ENCODE results near the gene MEGF9.

The MEGF9 gene

DNA sequence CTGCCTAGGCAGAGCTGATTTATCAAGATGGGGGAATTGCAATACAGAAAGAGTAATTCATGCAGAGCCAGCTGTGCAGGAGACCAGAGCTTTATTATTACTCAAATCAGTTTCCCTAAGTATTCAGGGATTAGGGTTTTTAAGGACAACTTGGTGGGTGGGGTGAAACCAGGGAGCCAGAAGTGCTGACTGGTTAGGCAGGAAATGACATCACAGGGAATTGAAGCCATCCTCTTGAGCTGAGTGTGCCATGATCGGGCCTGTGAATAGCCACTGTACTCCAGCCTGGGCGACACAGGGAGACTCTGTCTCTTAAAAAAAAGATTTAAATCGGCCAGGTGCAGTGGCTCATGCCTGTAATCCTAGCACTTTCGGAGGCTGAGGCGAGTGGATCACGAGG is 89.0 kb downstream of the MEGF9 start:
- no peak overlapping the region for H3K4me3 Mint-ChIP-seq
- CTCF ChIA-PET: interaction anchor here (1.2 kb wide), 1 partner anchor 130 kb away, joined by 4 read pairs; no protein-coding TSS in a partner anchor
- no peaks in the 10 kb centered on the region for H3K27me3 Mint-ChIP-seq
- H3K4me1 Mint-ChIP-seq: peaks cover 7% of the 10 kb centered on the region
- H3K27ac Mint-ChIP-seq: no peak overlapping the region
- DNase-seq: no peak
- peaks cover 7% of the 10 kb centered on the region for H3K36me3 Mint-ChIP-seq
- no peaks in the 10 kb centered on the region for H3K9me3 Mint-ChIP-seq

DNA sequence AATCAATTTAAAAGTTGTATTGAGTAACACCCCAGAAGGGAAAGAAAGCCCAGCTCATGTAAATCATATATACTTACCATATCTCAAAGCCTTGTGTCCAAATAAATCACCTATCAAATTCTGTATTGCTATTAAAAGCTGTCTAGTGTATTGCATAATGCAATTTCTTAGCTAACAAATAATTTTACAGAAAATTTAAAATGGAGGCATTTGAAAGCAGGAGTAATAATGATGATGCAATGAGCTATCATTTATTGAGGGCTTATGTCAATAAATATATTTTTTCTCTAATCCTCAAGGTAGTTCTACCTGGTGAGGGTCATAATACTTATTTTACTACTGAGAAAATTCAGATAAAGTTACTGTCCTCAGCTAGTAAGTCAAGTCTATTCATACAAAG is 91.5 kb downstream of the MEGF9 start:
- no peak overlapping the region for H3K27ac Mint-ChIP-seq
- H3K4me3 Mint-ChIP-seq: no peak overlapping the region
- no peaks in the 10 kb centered on the region for H3K27me3 Mint-ChIP-seq
- DNase-seq: no peak
- H3K36me3 Mint-ChIP-seq: peaks cover 7% of the 10 kb centered on the region
- CTCF ChIA-PET: interaction anchor here (1.1 to 1.5 kb wide), 2 partner anchors 8 to 130 kb away, joined by 3 to 5 read pairs; no protein-coding TSS in a partner anchor
- no peaks in the 10 kb centered on the region for H3K9me3 Mint-ChIP-seq
- peaks cover 7% of the 10 kb centered on the region for H3K4me1 Mint-ChIP-seq

DNA sequence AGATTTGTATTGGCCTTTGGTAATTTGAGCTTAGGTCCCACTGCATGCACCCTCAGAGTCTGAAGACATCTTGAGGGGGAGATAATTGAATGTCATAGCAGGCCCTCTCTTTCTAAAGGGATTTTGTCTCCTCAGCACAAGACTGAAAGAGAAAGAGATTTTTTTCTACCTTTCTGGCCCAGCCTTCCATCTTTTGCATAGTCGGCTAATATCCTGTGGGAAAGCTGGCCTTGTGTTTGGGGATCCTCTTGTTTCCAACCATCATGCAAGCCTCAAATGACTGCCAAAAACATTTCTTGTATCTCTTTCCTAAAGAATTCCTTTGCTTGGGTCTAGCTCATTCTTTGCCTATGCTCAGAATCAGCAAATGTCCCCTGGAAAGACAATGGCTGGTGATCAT is 92.3 kb downstream of the MEGF9 start:
- H3K27ac Mint-ChIP-seq: no peak overlapping the region
- CTCF ChIA-PET: no interaction called here

DNA sequence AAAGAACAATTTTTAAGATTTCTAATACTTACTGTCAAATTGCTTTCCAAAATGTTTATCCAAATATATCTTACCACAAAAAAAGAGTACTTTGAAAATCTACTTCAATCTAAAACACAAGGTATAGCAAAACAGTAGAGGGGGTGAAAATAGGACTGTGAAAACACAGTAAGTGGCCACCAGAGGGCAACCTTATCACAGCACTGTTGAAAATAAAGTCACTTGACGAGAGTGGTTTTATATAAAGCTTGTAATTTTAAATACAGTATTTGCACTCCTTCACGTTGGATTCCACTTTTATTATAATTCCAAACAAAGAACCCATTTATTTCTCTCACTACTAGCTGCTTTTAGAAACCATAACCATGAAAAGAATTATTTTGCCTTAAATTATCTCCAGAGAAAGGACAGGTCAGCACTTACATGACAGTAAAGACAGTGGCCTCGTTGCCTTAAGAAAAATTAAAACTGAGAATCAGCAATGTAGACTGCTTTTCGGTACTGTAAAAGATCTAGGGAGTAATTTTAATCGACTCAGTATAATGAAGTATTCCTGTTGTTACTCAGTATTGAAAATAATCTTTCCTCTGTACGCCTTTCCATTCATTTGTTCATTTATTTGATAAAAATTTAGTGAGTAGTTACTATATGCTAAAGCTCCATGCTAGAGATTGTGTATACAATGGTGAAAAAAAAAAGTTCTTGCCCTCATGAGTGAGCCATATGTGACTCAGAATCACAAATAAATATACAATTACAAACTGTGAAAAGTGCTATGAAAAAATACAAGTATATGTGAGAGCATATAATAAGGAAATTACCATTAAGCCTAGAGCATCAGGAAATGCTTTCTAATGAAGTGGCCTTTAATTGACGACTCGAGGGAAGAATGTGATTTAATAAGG is 94.3 kb downstream of the MEGF9 start:
- peak; percentile 73 for DNase-seq
- Mint-ChIP-seq H3K4me3 (no peak overlapping the region), H3K9me3 (no peaks in the 10 kb centered on the region)

More for the DNA sequence above, 92.3 kb downstream of the MEGF9 start:
- H3K27me3 Mint-ChIP-seq: no peaks in the 10 kb centered on the region
- no peaks in the 10 kb centered on the region for H3K9me3 Mint-ChIP-seq
- H3K4me1 Mint-ChIP-seq: peaks cover 7% of the 10 kb centered on the region
- H3K36me3 Mint-ChIP-seq: peaks cover 7% of the 10 kb centered on the region
- H3K4me3 Mint-ChIP-seq: no peak overlapping the region
- DNase-seq: no peak

DNA sequence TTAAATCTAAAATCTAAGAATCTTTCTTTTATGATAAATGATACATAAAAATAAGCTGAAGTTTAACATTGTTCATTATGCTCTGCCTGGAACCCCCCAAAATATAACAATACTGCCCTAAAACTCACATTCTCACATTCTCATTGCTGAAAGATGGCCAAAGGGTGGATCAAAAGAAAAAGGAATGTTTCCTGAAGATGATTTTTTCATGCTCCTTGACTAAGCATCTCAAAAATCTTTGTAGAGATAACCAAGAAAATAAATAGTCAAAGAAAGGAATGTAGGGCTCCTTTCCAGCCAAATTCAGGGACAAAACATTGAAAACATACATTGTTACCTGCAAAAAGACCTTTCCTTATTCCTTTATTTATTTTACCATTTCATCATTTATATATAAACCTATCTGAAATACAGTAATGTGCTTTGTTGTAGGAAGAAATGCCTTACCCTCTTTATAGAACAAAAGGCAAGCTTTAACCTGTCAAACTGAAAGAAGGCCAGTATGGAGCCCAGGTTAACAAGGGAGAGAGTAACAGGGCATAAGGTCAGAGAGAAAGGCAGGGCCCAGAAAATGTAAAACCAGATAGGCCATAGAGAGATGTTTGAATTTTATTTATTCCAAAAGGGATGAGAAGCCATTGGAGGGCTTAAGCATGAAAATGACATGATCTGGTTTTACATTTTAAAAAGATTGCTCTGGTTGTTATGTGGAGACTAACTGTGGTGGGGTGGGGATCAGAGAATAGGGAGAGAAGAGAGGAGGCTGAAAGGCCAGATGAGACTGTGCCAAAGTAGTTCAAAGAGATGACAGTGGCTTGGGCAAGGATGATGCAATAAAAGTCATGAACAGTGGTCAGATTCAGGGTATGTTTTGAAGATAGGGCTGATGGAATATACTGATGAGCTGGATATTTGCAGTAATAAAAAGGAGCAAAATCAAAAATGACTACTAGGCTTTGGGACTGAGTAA is 97.0 kb downstream of the MEGF9 start:
- Mint-ChIP-seq H3K9me3 (no peaks in the 10 kb centered on the region), H3K4me3 (no peak overlapping the region), H3K36me3 (peaks cover 7% of the 10 kb centered on the region), H3K27me3 (no peaks in the 10 kb centered on the region), H3K4me1 (no peaks in the 10 kb centered on the region), H3K27ac (no peak overlapping the region)
- CTCF ChIA-PET: interaction anchor here (1.4 kb wide), 1 partner anchor 111 kb away, joined by 4 read pairs; no protein-coding TSS in a partner anchor
- DNase-seq: no peak

More for the DNA sequence above, 94.3 kb downstream of the MEGF9 start:
- Mint-ChIP-seq H3K36me3 (peaks cover 7% of the 10 kb centered on the region), H3K27ac (no peak overlapping the region), H3K27me3 (no peaks in the 10 kb centered on the region), H3K4me1 (peaks cover 2% of the 10 kb centered on the region)
- CTCF ChIA-PET: interaction anchor here (0.6 to 1.4 kb wide), 11 partner anchors 9 to 440 kb away, joined by 3 to 6 read pairs (median 4); partner anchors contain the start of gene FBXW2

- Mint-ChIP-seq H3K27me3 (no peaks in the 10 kb centered on the region), H3K4me3 (no peak overlapping the region), H3K36me3 (peaks cover 4% of the 10 kb centered on the region), H3K27ac (no peak overlapping the region), H3K4me1 (no peaks in the 10 kb centered on the region), H3K9me3 (no peaks in the 10 kb centered on the region)
- CTCF ChIA-PET: no interaction called here
- DNase-seq: no peak
Measured at GRCh38 chr9:120612218-120612617, 102.1 kb downstream of the MEGF9 start.

DNA sequence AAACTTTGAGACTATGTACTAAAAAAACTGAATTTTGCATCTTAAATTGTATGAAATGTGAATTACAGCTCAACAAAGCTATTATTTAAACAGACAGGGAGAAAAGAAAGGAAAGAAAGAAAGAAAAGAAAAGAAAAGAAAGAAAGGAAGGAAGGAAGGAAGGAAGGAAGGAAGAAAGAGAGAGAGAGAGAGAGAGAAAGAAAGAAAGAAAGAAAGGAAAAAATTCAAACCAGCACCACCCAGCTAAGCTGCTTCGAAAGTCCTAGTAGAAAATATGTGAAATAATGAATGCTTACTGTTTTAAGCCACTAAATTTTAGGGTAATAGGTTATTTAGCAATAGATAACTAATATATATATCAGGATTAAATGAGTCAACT is 102.6 kb downstream of the MEGF9 start:
- DNase-seq: no peak
- Mint-ChIP-seq H3K9me3 (no peaks in the 10 kb centered on the region), H3K4me1 (no peaks in the 10 kb centered on the region), H3K4me3 (no peak overlapping the region), H3K36me3 (peaks cover 4% of the 10 kb centered on the region), H3K27ac (no peak overlapping the region), H3K27me3 (no peaks in the 10 kb centered on the region)
- CTCF ChIA-PET: interaction anchor here (0.6 to 1.8 kb wide), 3 partner anchors 8 to 235 kb away, joined by 3 to 6 read pairs (median 4); no protein-coding TSS in a partner anchor

DNA sequence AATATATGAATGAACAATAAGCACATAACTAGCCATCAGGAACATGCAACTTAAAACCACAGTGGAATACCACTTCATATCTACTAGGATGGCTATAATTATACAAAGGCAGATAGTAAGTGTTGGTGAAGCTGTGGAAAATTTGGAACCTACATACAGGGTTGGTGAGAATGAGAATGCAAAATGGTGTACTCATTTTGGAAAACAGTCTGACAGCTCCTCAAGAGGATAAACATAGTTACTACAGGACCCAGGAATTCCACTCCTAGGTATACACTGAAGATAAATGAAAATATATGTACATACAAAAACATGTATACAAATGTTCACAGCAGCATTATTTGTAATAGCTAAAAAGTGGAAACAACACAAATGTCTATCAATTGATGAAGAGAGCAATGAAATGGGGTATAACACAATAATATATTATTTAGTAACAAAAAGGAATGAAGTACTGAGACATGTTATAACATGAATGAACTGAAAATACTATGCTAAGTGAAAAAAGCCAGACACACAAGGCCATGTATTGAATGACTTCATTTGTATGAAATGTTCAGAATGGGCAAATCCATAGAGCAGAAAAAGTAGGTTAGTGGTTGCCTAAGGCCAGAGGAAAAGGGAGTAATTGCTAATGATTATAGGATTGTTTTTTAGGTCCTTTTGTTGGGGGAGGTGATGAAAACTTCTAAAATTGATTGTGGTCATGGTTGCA is 103.1 kb downstream of the MEGF9 start:
- Mint-ChIP-seq H3K4me1 (no peaks in the 10 kb centered on the region), H3K4me3 (no peak overlapping the region), H3K27ac (no peak overlapping the region), H3K9me3 (no peaks in the 10 kb centered on the region), H3K27me3 (no peaks in the 10 kb centered on the region), H3K36me3 (peaks cover 4% of the 10 kb centered on the region)
- no peak for DNase-seq
- CTCF ChIA-PET: interaction anchor here (0.6 to 1.8 kb wide), 4 partner anchors 9 to 236 kb away, joined by 3 to 6 read pairs (median 4); no protein-coding TSS in a partner anchor

- CTCF ChIA-PET: interaction anchor here (0.8 to 1.8 kb wide), 3 partner anchors 10 to 93 kb away, joined by 3 to 6 read pairs (median 3); no protein-coding TSS in a partner anchor
- H3K4me1 Mint-ChIP-seq: no peaks in the 10 kb centered on the region
- DNase-seq: no peak
- peaks cover 12% of the 10 kb centered on the region for H3K36me3 Mint-ChIP-seq
- no peak overlapping the region for H3K27ac Mint-ChIP-seq
- no peak overlapping the region for H3K4me3 Mint-ChIP-seq
- no peaks in the 10 kb centered on the region for H3K27me3 Mint-ChIP-seq
- no peaks in the 10 kb centered on the region for H3K9me3 Mint-ChIP-seq
Measured at GRCh38 chr9:120609636-120610035, 104.6 kb downstream of the MEGF9 start.

DNA sequence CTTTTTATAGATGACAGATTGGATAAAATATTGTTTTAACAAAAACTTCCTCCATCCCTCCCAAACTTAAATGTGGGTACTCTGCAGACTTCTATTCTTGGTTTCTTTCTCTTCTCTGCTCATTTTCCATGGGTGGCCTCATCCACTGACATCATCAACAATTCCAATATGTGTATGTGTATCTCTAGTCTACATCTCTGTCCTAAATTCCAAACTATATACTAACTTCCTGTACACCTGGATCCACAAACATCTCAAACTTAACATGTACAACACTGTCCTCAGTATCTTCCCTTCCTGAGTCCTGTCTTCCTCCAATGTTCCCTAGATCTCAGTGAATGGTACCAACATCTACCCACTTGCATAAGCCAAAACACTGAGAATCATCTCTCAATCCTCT is 105.8 kb downstream of the MEGF9 start:
- Mint-ChIP-seq H3K4me1 (no peaks in the 10 kb centered on the region), H3K27me3 (no peaks in the 10 kb centered on the region), H3K36me3 (peaks cover 12% of the 10 kb centered on the region), H3K27ac (no peak overlapping the region), H3K9me3 (no peaks in the 10 kb centered on the region), H3K4me3 (no peak overlapping the region)
- DNase-seq: no peak
- CTCF ChIA-PET: no interaction called here

GRCh38 chr9:120603591-120603990 is 110.7 kb downstream of the MEGF9 start:
- Mint-ChIP-seq H3K27ac (no peak overlapping the region), H3K4me1 (peaks cover 3% of the 10 kb centered on the region), H3K27me3 (no peaks in the 10 kb centered on the region), H3K4me3 (no peak overlapping the region), H3K36me3 (peaks cover 8% of the 10 kb centered on the region), H3K9me3 (no peaks in the 10 kb centered on the region)
- DNase-seq: no peak
- CTCF ChIA-PET: no interaction called here

GRCh38 chr9:120603010-120603409 is 111.3 kb downstream of the MEGF9 start:
- no peaks in the 10 kb centered on the region for H3K27me3 Mint-ChIP-seq
- H3K9me3 Mint-ChIP-seq: no peaks in the 10 kb centered on the region
- H3K36me3 Mint-ChIP-seq: peaks cover 8% of the 10 kb centered on the region
- CTCF ChIA-PET: no interaction called here
- no peak overlapping the region for H3K4me3 Mint-ChIP-seq
- no peak overlapping the region for H3K27ac Mint-ChIP-seq
- H3K4me1 Mint-ChIP-seq: peaks cover 3% of the 10 kb centered on the region
- DNase-seq: no peak

- Mint-ChIP-seq H3K27ac (no peak overlapping the region), H3K27me3 (peaks cover 7% of the 10 kb centered on the region), H3K36me3 (no peaks in the 10 kb centered on the region), H3K9me3 (no peaks in the 10 kb centered on the region), H3K4me3 (no peak overlapping the region), H3K4me1 (peaks cover under 1% of the 10 kb centered on the region)
- CTCF ChIA-PET: no interaction called here
- no peak for DNase-seq
Measured at GRCh38 chr9:120593955-120594277, 120.4 kb downstream of the MEGF9 start.

All from activated naive CD4-positive, alpha-beta T cell treated with anti-CD3 and anti-CD28 coated beads, Interleukin-2, amount 10 ng/mL, durations not matched to agents 7 days and 5 days (primary cell).